ENCODE measurements around the gene TASL. TPM values are rescaled to one million over a fixed set of nuclear protein-coding genes. Genes with fewer than 3 reads are reported as not detected.

Gene TASL
- total RNA-seq (2022; extraction: Qiagen RNA extraction; ENCODE audit: low read depth), result not detected in 5 replicates

GRCh38 chrX:30577362-30577991 is at the start of gene TASL:
Gene TASL (minus strand): TSS chrX:30577766. CDS start chrX:30560355, 17,411 bp downstream.

Other genes starting within 250 kb of the TASL start
- 1.6 to 2.1 TPM (median 1.9 TPM) in 5 replicates for gene GK, start 75.7 kb upstream of the TASL start, total RNA-seq (2022; extraction: Qiagen RNA extraction; ENCODE audit: low read depth)